ENCODE results near the gene PLK3.
"Not testable (repeated sequence)": the region's sequence is repeated elsewhere in the genome, so short reads cannot be mapped to it uniquely, and the experiment has no call there.

The PLK3 gene

DNA sequence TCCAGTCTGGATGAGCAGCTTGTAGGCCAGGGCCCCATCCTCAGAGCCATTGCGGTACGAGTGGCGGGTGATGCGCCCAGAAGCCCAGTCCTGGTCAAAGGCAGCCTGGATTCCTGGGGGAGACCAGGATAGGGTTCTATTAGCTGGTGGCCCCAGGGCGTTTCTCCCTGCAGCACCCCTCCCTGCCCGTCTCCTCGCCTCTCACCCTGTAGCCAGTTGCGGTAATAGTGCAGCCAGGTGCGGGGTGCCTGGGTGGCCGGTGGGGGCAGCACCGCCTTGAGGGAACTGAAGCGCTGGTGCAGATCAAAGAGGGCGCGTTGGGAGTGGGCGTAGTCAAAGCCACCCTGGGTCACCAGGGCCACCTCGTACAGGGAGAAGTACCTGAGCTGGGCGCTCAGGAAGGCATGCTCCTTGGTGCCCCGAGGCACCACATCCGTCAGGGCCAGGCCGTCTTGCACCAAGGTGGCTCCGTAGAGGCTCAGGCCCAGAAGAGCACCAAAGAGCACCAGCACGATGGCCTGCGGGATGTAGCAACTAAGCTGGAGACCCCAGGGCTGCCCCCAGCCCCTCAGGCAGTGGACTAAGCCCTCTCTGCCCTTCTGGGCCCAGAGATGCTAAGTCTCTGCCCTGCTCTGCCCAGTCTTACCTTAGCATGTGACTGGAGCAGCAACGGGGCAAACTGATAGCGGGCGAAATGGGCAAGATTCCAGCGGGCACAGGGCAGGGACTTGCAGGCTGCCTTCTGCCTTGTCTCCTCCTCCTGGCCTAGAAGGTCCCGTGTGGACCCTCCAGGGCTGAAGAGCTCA lies 27.2 kb downstream of the PLK3 start:
- FAIRE-seq (no peak), DNase-seq (ENCODE audit: low spot score) (no peak)

DNA sequence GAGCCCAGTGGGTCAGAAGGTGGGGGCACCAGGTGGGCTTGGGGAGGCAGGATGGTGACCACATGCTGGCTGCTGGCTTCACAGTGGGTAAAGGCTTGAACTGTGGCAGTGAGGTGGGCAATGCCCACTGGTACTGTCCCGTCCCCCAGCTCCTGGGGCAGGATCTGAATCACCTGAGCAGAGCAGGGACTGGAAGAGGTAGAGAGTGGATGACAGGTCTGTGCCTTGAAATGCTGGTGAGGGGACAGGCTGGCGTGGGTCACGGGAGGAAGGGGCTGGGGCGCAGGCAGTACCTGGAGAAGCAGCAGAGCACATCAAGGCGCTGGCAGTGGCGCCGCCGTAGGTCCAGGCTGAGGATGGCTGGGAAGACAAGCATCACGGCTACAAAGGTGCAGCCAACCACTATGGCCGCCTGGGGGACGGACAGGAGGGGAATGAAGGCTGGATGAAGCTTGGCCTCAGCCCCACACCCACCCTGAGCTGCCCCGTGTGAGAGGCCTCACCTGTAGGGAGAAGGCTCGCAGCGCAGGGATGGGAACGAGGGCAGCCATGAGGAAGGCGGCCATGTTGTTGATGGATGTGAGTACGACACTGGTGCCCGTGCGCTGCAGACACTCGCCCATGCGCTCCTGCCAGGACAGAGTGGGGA lies 27.9 kb downstream of the PLK3 start:
- FAIRE-seq (no peak), DNase-seq (ENCODE audit: low spot score) (no peak)

DNA sequence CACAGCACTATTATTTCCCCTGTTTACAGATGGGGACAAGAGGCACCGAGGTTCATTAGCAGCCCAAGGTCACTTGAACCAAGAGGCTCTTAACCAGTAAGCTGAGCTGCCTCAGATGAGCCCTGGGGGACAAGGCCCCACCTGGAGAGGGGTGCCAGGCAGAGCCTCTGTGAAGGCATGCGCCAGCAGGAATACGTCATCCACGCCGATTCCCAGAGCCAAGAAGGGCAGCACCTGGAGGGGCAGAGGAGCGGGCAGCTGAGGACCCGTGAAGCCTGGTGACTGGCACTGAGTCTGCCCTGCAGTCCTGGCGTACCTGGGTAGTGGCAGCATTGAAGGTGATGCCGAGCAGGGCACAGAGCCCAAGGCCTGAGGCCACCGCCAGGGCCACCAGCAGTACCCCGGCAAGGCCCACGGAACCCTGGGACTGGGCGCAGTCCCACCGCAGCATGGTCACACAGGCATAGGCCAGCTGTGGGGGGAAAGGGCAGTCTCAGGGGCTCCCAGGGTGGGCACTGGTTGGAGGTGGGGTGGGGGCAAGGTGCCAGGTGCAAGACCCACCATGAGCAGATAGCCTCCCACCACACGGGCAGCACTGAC lies 28.8 kb downstream of the PLK3 start:
- FAIRE-seq (no peak), DNase-seq (ENCODE audit: low spot score) (no peak)

DNA sequence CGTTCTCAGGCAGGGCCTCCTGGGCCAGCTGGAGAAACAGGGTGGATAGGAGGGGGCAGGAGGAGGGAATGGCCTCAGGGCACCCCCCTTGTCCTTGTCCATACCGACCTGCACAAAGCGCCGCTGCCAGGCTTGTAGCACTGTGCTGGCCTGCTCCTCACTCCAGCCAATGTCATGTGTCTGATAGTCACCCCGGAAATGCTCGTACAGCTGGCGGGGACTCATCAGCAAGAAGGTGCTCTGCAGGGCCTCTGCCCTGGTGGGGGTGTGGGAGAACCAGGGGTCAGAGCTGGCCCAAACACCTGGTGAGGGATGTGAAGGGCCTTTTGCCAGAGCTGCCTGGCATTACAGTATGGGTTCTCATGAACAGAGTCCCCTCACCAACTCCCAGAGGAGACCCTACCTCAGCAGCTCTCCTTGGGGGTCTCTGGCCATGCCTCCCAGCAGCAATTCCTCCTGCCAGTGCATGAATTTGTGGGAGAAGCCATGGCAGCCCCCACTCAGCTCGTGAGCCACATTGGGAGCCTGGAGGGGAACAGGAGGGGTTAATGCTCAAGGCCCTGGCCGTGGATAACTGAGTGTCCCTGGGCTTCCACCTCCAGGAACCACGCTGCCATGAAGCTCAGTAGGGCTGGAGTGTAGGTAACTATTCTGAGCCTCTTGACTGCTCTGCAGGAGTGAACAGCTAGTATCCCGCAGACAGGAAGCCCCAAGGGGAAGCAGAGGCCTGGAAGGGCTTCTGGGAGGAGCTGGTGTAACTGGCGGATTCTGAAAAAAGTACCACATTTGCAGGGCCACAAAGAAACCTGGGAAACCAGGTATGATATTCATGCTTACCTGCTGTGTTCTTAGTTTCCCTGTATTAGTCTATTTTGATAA lies 29.6 kb downstream of the PLK3 start:
- DNase-seq (ENCODE audit: low spot score) (no peak), FAIRE-seq (no peak)

DNA sequence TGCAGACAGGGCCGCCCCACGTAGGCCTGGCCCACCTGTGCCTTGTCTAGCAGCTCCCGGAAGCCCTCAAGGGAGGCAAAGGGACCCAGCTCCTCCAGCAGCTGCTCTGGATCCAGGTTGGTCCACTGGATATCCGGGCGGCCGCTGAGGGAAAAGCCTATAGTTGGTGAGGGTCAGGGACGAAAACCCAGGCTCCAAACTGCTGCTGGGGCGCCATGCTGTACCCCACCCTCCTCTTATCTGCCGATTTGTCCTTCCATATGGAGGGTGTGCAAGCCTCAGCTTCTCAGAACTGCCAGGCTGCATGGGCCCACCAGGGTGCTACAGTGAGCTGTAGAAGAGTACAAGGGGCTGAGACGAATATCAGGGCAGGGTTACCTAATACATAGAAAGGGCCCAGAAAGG lies 30.7 kb downstream of the PLK3 start:
- DNase-seq (ENCODE audit: low spot score) (no peak), FAIRE-seq (no peak)

DNA sequence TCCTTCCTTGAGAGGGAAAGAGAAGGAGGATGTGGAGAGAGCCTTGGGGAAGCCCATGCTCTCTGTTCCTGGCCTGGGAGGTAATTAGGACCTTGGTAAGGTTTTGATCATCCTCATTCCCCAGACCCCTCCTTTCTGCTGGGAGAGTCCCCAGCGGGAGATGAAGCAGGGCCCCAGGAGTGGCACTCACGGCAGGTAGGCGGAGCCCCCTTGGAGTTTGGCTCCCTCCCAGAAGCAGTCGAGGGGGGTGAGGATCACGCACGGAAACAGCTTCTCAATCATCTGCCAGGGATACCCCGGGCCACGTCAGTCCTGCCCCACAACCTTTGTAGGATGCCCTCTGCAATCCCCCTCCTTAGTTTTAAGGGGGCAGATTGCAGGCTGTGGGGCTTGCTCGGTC lies 31.3 kb downstream of the PLK3 start:
- no peak for DNase-seq (ENCODE audit: low spot score)

DNA sequence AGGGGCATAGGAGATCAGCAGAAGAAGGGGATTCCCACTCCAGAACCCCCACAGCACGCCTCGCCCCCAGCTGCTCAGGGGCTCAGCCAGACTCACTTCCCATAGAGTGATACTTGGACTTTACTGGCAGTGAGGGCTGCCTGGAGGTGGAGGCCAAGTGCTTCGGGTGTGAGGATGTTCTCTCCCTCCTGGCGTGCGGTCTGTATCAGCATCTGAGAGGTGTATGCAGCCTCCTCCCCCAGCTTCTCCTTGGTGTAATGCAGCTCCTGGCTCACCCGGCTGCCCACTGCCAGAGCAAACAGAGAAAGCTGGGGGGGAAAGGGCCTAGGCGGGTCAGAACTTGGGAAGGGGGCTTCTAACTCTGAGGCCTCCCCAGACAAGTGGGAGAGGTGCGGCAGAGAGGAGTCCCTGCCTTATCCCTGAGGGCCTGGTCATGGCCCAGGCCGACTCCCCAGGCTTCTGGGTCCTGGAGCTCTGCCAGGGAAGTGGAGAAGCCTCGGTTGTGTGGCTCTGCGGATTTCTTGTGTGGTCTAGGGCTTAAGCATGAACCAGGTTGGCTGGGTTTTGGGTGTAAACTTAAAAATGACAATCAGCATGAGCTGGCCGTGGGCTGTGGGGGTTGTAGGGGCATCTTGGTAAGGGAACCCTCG lies 32.0 kb downstream of the PLK3 start:
- FAIRE-seq: no peak
- no peak for DNase-seq (ENCODE audit: low spot score)

More for the DNA sequence above, 31.3 kb downstream of the PLK3 start:
- no peak for FAIRE-seq

DNA sequence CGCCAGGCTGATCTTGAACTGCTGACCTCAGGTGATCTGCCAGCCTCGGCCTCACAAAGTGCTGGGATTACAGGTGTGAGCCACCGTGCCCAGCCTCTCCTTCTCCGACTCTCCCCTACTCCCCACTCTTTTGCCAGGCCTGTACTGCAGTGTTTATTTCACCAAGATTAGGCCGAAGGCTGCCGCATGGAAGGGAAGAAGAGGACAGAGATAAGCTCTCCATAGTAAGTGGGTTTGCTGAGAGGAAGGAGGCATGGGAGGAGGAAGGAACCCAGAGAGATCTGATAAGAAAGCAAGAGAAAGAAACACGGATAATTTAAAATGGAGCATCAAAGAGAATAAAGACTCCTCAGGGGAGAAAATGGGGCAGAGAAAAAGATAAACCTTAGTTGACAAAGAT lies 34.2 kb downstream of the PLK3 start:
- DNase-seq (ENCODE audit: low spot score) (no peak), FAIRE-seq (no peak)

DNA sequence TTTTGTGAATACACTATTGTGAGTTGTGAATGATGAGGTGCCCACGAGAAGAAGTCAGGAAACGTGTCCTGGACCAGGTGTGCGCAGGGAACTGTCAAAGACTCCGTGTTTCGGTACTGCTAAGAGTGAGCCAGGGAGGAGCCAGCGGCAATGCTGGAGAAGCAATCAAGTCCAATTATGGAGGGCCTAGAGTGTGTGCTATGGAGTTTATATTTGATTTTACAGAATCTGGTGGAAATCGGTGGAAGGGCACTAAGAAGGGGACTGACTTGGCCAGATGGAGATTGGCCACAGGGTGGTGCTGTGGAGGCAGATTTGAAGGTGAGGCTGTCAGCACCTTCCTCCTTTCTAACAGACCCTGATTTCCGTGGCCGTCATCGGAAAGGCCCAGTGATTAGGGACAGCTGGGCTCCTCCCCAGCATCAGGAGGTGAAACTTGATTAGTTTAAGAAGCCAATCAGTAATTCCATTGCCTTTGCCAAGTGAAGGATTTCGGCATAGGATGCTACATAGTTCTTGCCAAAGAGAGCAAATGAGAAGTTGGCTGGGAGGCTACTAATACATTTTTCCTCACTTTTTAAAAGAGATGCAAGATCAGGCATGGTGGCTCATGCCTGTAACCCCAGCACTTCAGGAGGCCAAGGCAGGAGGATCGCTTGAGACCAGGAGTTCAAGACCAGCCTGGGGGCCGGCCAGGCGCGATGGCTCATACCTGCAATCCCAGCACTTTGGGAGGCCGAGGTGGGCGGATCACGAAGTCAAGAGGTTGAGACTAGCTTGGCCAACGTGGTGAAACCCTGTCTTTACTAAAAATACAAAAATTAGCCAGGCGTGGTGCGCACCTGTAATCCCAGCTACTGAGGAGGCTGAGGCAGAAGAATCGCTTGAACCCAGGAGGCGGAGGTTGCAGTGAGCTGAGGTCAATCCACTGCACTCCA lies 35.8 kb downstream of the PLK3 start:
- FAIRE-seq (peak; percentile 92), DNase-seq (ENCODE audit: low spot score) (peak; percentile 84)

DNA sequence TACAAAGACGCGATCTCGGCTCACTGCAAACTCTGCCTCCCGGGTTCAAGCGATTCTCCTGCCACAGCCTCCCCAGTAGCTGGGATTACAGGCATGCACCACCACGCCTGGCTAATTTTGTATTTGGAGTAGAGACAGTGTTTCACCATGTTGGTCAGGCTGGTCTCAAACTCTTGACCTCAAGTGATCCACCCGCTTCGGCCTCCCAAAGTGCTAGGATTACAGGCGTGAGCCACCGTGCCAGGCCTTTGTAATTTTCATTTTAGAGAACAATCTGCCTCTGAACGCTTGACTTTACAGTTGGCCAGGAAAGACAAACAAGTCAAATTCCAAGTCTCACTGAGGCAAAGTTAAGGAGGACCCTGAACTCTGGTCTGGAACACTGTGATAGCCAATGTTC lies 38.1 kb downstream of the PLK3 start:
- not testable (repeated sequence) for DNase-seq (ENCODE audit: low spot score); FAIRE-seq

DNA sequence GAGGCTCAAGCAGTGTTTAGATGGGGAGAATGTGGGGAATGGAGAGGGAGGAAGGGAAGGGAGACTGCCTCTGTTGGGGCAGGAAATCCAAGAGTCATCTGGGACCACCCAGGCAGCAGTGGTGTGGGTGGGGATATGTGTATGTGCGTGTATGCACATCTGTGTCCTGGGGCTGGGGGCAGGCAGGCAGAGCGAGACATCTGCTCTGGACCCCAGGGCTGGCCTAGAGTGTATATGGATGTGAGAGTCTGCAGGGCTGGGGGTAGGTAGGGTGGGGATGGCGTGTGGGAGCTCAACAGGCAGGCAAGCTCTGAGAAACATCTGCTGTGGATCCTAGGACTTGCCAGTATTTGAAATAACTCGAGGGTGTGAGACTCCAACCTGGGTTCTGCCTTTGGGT lies 39.4 kb downstream of the PLK3 start:
- FAIRE-seq: peak; percentile 30

DNA sequence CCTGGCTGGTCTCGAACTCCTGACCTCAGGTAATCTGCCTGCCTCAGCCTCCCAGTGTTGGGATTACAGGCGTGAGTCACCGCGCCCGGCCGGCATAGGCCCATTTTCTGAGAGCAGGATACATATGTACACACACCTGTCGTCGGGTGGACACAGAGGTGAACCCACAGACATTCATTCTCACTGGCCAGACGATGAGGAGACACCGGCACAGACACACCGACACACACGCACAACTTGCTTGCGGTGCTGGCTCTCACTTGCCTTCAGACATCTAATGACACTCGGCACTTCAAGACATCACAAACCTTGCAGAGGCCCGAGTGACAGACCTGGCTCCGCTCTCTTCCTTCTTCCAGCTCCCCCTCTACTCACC lies 42.3 kb downstream of the PLK3 start:
- FAIRE-seq: no peak

More for the DNA sequence above, 39.4 kb downstream of the PLK3 start:
- no peak for DNase-seq (ENCODE audit: low spot score)

DNA sequence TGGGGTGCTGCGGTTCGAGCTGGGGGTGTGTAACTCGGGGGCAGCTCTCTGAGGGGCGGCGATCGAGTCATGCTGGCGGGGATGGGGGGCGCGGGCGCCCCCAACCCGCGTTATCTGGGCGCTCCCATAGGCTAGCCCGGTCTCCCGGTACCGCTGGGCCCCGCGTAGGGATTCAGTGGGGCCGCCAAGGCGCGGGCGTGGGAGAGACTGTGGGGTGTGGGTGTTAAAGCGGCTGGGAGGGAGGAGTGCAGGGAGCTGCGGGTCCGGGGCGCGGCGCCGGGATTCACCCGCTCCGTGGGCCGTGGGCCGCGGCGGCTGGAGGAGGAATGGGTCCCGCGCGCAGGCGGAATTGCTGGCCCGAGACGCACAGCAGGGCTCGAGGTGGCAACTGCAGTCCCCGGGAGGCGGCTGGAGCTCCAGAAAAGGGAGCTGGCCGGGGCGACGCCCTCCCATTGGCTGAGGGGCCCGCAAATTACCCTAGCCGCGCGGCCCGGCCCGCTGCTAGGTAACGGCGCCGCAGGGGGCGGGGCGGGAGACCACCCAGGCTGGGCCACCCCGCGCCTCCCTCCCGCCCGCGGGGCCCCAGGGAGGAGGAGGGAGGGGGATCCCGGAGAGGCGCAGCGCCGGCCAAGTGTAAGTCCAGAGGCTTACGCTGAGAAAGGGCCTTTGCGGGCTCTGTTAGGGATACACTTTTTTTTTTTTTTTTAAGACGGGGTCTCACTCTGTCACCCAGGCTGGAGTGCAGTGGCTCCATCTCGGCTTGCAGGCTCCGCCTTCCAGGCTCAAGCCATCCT lies 42.9 kb downstream of the PLK3 start, which contains the start of gene PTCH2:
Gene PTCH2, minus strand, starts transcription at position 392 of the 794 bp plus-strand sequence. Its CDS starts 321 bp downstream, at position 71.
- FAIRE-seq: no peak
- peak; percentile 91 for DNase-seq (ENCODE audit: low spot score)

More for the DNA sequence above, 42.3 kb downstream of the PLK3 start:
- DNase-seq (ENCODE audit: low spot score): no peak

DNA sequence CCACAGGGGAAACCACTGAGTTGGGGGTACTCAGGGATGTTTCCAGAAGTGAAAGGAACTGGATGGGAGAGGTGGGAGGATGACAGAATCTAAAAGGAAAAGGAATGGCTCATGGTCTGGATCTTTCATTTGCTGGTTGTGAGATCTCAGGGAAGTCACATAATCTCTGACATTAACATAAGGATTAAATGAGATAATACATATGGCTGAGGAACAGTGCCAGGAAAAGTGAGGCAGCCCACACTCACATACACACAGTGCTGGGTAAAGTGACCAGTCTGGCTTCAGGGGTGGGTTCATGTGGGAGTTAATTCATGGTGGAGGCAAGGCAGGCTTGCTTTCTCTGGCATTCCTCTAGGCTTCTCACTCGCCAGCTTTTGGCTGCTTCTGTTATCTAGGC lies 46.8 kb downstream of the PLK3 start:
- FAIRE-seq: no peak
- no peak for DNase-seq (ENCODE audit: low spot score)

DNA sequence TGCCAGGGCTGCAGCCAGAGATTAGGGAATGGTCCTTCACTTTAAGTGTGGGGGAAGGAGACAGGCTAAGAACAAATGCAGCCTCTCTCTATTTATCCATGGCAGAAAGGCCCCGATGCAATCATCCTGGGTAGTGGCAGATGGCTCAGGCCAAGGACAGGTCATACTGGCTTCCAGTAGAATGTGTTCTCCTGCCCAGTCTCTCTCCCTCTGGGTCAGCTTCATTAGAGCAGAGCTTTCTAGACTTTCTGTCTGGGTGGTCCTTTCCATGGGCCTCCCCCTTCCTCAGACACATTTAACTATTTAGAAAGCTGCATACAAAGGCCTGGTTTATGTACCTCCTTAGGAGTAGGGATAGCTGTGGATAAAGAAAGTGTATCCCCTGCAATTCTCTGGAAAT lies 47.7 kb downstream of the PLK3 start:
- DNase-seq (ENCODE audit: low spot score): no peak
- FAIRE-seq: no peak

DNA sequence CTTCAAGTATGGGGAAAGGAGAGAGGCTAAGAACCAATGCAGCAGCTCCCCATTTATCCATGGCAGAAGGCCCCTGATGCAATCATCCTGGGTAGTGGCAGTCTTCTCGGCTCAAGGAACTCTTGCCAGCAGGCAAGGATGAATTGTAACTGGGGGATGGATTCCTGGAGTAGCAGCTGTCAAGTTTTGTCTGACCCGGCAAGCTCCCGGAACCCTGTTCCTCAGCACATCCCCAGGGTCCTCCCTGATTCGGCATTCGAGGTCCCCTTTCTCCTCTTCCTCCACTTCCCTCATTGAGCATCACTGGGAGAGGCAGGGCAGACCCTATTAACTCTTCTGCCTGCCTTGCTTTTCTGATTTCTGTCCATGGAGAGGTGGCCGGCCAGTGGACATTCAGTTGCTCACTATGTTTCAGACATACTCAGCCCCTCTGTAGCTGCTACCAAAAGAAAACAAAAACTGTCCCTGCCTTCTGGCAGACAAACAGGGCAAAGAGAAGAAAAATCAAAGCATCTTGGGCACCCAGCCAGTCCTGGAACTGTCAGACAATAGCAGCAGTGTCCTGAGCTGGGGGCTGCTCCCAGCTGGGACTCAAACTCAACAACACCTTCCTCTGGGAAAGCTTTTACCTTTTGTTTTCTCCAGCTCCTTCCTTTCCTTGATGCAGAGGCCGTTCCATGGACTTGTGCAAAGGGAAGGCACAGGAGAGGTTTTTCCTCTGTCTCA lies 48.4 kb downstream of the PLK3 start:
- FAIRE-seq: no peak
- DNase-seq (ENCODE audit: low spot score): no peak

DNA sequence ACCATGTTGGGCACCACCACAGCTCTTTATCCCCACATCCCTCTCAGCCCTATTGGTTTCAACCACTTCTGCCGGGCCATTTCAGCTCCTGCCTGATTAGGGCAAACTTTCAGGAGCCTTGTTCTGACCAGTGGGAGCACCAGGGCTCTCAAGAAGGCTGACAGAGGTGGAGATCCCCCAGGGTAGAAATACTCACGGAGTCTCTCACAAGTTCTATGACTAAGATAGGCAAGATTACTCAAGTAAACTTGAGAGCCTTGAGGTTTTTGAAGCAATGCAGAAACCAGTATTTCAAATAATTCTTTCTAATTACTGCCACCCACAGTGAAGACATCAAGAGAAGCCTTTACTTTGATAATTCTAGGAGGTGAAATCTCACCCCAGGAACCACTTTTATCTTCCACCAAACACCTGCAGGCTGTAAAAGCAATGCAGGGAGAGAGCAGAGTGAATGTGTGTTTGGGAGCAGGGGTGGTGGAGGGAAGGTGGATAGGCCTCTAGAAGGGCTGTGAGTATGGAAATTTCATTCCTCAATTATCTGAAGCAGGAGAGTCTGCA lies 49.5 kb downstream of the PLK3 start:
- FAIRE-seq (no peak), DNase-seq (ENCODE audit: low spot score) (no peak)

DNA sequence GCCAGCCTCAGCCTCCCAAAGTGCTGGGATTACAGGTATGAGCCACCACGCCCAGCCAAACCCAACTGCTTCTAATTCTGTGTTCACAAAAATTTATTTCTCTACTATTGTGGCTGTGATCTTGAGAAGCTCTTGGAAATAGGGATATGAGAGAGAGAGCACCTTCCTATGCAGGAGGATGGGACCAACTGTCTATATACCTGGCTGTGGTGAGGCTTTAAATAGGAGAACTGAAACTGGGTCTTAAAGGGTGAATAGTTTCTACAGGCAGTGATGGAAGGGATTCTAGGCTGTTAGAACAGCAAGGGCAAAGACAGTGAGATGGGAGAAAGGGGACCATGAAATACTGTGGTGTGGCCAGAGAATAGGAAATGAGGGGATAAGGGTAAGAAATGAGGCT lies 51.1 kb downstream of the PLK3 start:
- no peak for DNase-seq (ENCODE audit: low spot score)
- FAIRE-seq: no peak
